Measurements from ENCODE around the gene FADS6.

The FADS6 gene

DNA sequence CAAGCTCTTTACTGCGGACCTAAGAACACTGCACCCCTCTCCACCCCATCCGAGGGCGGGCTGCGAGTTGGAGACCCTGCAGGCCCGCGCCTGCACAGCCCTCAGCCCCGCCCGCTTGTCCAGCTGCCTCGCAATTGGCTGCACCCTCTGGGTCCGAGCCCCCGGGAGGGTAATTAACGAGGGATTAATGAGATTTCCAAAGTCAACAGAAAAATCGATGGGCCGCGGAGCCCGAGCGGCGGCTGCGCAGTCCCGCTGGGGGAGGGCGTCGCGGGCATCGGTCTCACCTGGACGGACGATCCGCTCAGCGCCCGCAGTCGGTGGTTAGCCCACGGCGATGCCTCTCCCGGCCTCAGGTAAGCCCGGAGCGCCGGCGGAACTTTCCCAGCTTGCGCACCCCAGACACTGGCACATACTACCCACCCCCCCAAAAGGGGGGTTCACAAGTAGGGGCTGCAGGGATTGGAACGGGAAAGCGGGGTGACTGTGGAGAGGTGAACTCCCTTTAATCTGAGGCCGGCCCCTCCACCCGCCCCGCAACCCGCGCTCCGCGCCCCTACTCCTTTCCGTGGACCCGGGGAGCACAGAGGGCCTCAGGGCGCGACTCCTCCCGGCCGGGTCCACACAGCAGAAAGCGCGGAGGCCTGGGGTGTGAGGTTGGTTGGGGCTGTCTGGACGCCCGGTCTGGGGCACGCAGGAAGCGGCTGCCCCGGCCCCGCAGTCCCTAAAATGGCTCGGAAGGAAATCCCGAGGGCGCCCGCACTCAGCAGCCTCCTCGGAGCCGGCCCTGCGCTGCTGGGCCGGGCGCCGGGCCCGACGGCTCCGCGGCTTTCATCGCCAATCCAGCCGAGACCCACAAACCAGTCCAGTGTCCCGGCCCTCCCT, 42.4 kb upstream of the FADS6 start, which contains the start of gene OTOP3:
Gene OTOP3, plus strand, starts transcription at position 314 of the 885 bp plus-strand sequence. Its CDS starts 24 bp downstream, at position 338.
- H3K4me3 ChIP-seq (ENCODE audit: low read length), result no peak within 1 kb of the TSS
- no peak for DNase-seq (ENCODE audit: low read depth)
- TF ChIP-seq CTCF (conservative IDR thresholded peaks at IDR 0.05; ENCODE audit: low read length), result no peak

GRCh38 chr17:74935048-74935447, 41.6 kb upstream of the FADS6 start:
- H3K4me3 ChIP-seq (ENCODE audit: low read length), result no peak overlapping the region
- TF ChIP-seq CTCF (conservative IDR thresholded peaks at IDR 0.05; ENCODE audit: low read length), result no peak
- DNase-seq (ENCODE audit: low read depth), result no peak

DNA sequence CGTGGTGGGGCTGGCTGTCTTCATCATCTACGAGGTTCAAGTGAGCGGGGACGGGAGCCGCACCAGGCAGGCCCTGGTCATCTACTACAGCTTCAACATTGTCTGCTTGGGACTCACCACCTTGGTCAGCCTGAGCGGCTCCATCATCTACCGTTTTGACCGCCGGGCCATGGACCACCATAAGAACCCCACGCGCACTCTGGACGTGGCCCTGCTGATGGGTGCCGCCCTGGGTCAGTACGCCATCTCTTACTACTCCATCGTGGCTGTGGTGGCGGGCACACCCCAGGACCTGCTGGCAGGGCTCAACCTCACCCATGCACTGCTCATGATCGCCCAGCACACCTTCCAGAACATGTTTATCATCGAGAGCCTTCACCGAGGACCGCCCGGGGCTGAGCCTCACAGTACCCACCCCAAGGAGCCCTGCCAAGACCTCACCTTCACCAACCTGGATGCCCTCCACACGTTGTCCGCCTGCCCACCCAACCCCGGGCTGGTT, 37.2 kb upstream of the FADS6 start:
- TF ChIP-seq CTCF (conservative IDR thresholded peaks at IDR 0.05; ENCODE audit: low read length), result no peak
- DNase-seq (ENCODE audit: low read depth), result no peak
- no peak overlapping the region for H3K4me3 ChIP-seq (ENCODE audit: low read length)

DNA sequence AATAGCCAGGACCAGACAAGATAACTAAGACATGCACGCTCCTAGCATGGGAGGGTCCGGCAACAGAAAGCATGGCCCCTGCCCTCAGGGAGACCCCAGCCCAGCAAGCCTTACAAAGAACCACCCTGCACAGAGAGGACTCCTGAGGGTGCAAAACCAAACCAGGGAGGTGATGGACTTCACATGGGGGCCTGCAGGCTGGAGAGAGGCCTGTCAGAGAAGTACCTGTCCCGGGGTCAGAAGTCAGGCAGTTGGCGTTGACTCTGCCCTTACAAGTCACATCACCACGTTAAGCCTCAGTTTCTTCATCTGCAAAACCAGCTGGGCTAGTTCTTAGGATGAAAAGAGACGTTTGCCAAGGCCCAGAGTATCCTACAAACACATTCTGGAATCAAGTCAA, 35.4 kb upstream of the FADS6 start:
- TF ChIP-seq CTCF (conservative IDR thresholded peaks at IDR 0.05; ENCODE audit: low read length), result no peak
- H3K4me3 ChIP-seq (ENCODE audit: low read length), result no peak overlapping the region
- DNase-seq (ENCODE audit: low read depth), result no peak

DNA sequence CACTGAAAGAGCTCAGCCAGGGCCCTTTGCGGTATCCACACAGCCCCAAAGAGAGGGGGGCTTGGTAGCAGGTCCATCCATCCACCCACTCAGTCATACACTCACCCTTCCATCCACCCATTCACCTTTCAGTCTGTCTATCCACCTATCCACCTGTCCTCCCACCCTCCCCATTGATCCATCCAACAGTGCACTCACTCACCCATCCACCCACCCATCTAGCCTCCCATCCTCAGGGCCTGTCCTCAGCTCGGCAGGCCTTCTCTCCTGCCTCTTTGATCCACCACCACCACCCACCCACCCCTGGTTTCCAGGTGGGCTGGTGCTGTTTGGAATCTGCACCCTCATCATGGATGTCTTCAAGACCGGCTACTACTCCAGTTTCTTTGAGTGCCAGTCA, 31.8 kb upstream of the FADS6 start:
- no peak overlapping the region for H3K4me3 ChIP-seq (ENCODE audit: low read length)
- no peak for DNase-seq (ENCODE audit: low read depth)
- no peak for TF ChIP-seq CTCF (conservative IDR thresholded peaks at IDR 0.05; ENCODE audit: low read length)

DNA sequence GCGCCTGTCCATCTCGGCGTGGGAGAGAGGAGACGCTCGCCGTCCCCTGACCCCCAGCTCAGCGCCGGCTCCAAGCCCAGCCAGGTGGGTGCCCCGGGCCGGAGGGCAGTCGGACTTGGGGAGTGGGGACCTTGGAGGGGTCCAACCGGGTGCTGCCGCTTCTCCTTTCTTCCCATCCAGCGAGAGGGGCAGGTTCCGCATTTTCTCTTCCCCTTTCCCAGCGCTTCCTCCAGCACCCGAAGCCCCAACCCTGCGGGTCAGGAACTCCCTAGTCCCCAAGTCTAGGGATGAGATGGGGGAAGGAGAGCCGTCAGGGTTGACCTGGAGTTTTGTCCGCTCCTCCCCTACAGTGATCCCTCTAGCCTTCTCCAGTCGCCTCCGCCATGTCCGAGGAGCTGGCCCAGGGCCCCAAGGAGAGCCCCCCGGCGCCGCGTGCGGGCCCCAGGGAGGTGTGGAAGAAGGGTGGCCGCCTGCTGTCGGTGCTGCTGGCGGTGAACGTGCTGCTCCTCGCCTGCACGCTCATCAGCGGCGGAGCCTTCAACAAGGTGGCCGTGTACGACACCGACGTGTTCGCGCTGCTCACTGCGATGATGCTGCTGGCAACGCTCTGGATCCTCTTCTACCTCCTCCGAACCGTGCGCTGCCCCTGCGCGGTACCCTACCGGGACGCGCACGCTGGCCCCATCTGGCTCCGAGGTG, 31.0 kb upstream of the FADS6 start, which contains the start of gene OTOP2:
Gene OTOP2, plus strand, starts transcription at position 24 of the 699 bp plus-strand sequence. Its CDS starts 360 bp downstream, at position 384.
- no peak for DNase-seq (ENCODE audit: low read depth)
- TF ChIP-seq CTCF (conservative IDR thresholded peaks at IDR 0.05; ENCODE audit: low read length), result no peak
- no peak within 1 kb of the TSS for H3K4me3 ChIP-seq (ENCODE audit: low read length)
